HG02642 (cell line): ENCODE measurements around the gene SLC5A4.
"Not testable (repeated sequence)": the region's sequence is repeated elsewhere in the genome, so short reads cannot be mapped to it uniquely, and the experiment has no call there.

Experiments
- ATAC-seq: cut with Tn5 transposase; IDR thresholded peaks from one replicate; pipeline ENCODE4 v1.9.1; 2021; ENCODE audit warnings: mild to moderate bottlenecking; ENCODE audit not compliant: unreplicated experiment, poor library complexity

The SLC5A4 gene

GRCh38 chr22:32202539-32203180, 52.5 kb downstream of the SLC5A4 start:
- ATAC-seq = no peak

GRCh38 chr22:32202161-32202538, 53.0 kb downstream of the SLC5A4 start:
- ATAC-seq = no peak

- no peak for ATAC-seq
These were observed 54.4 kb downstream of the SLC5A4 start for GRCh38 chr22:32200752-32201151.

- ATAC-seq = no peak
These were observed 55.2 kb downstream of the SLC5A4 start for GRCh38 chr22:32199961-32200360.

- no peak for ATAC-seq
These were observed 55.8 kb downstream of the SLC5A4 start for GRCh38 chr22:32199341-32199740.

DNA sequence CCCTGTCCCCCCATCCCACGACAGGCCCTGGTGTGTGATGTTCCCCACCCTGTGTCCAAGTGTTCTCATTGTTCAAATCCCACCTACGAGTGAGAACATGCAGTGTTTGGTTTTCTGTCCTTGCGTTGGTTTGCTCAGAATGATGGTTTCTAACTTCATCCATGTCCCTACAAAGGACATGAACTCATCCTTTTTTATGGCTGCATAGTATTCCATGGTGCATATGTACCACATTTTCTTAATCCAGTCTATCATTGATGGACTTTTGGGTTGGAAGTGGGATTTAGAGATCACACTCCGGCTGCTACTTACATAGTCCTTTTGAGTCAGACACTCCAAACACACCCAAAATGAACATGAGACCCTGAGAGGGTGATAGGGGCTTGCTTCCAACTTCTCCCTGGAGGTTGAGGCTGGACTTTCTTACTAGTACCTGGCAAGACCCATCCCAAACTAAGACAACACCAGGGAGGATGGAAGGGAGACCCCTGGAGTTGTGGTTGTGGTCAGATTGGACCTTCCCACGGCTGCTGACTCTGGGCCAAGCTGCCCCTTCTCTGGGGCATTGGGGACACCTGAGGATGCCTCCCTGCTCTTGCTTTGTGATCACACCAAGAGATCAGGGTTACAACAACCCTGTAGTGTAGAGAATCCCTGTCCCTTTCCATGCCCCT, 57.5 kb downstream of the SLC5A4 start:
- ATAC-seq = not testable (repeated sequence)

- ATAC-seq = not testable (repeated sequence)
These were observed 59.2 kb downstream of the SLC5A4 start for GRCh38 chr22:32195900-32196299.

DNA sequence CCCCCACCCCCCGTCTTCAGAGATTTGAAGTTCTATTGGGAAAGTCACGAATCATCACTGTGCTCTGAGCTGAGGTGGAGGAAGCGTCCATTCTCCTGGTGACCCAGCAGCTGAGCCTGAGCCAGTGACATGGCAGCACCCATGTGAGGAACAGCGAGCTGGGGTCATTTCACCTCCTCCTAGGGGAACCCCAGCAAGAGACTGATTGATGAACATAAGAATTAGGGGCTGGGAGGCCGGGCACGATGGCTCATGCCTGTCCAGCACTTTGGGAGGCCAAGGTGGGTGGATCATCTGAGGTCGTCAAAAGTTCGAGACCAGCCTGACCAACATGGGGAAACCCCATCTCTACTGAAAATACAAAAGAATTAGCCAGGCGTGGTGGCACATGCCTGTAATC, 61.8 kb downstream of the SLC5A4 start:
- not testable (repeated sequence) for ATAC-seq

DNA sequence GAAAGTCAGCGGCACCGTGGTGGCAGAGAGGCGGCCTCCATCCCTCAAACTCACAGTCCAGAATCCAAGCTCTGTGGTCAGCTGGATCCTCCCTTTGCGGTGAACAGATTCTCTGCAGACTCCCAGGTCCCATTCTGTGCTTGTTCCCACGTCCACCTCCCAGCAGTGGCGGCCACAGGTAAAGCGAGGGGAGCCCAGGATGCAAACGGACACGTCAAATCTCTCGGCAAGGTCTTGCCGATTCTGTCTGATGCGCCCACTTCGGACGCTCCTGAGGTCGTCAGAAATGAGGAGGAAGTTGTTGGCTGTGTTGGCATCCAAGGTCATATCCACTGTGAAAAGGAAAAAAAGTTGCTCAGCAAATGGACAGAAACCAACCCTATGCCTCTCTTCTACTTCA, 64.1 kb downstream of the SLC5A4 start:
- not testable (repeated sequence) for ATAC-seq

GRCh38 chr22:32185821-32186220, 69.3 kb downstream of the SLC5A4 start:
- no peak for ATAC-seq

DNA sequence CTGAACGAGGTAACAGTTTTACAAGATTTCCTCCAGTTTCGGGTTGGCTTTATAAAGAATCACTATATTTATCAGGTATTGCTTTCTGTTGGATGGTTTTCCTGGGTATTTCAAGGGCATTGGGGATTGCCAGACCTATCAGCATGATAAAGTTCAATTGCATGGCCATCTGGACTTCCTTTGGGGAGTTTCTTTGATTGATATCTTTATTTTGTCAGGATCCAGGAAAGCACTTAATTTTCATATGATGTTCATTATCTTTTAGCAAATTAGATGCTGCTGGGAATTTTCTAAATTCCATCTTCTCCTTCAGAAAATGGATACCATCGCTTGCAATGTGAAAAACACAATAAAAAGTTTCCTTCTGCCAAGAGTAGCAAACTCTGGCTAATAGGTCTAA, 71.5 kb downstream of the SLC5A4 start:
- no peak for ATAC-seq

GRCh38 chr22:32181043-32181442, 74.1 kb downstream of the SLC5A4 start:
- ATAC-seq = no peak

DNA sequence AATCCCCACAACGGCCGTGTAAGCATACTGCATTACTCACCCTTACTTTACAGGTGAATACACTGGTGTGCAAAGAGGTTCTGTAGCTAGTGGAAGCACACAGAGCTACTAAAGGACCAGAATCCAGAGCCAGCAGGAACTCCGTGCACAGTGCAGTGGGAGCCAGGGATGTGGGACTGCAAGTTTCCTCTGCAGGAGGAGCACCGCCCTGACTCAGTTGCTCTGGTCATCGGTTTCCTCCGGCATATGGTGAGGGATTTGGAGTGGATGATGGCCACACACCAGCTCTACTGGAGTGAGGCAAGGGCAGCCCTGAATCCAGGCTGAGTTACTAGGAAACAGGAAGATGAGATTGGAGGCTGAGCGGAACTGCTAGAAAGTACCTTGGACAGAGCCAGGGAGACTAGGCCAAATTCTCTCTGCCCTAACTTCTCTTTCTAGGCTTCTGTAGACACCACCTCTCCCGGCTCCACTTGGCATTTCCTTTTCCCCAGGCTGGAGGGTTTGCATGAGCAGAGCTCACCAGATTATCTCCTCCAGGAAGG, 77.9 kb downstream of the SLC5A4 start:
- no peak for ATAC-seq

DNA sequence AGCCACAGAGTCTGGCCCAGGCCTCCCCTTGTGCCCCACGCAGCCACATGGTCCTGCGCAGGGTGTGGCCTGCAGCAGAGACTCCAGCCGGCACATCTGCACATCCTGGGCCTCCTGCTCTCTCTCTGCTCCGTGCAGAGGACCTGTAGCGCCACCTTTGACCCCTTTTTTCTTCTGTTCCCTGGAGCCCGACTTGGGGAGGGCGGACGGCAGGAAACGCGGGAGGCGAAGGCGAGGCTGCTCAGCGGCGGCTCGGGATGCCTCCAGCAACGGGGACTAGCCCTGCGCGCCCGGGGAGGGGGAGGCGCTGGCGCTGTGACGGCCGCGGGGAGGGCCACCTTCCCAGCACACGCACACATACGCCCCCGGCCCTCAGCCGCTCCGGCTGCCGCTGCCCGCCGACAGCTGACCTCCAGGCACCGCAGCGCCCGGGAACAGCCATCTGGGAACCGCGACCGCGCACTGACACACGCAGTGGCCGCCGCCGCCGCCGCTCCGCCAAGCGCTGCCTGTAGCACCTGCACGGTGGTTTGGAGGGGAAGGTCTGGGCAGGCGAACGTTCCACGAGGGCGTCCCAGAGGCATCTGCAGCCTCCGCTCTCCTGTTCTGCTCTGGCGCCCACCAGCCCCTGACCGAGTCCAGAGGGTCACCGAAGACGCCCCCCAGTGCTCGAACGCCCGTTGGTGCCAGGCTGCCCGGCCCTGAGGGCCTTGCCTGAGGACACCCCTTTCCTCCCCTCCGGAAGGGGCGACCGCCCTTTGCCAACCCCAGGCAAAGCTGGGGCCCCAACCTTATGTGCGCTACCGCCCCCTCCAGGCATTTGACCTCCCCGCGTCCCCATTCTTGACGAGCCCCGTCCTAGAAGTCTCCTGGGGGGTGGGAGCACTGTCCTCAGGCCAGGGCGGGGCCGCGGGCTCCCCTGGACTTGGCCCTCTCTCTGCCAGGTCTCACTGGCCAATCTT, 79.2 kb downstream of the SLC5A4 start:
- no peak for ATAC-seq

DNA sequence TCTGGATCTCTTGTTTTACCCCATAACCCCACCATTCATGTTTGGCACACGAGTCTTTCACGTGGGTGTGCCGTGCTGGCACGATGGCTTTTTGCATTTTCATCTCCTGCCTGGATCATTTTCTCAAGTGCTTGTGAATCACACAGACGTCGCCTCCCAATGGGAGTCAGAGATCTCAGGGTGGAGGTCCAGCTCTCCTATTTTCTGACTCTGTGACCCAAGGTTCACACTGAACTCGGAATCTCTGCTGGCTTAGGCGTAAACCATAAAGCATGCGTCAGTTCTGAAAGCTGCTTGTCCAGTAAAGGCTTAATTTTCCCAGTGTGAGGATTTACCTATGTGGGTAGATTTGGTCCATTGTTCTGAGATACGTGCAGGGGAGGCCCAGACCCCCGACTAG, 80.0 kb downstream of the SLC5A4 start:
- ATAC-seq = no peak
